KOPT-K1 (cell line): ENCODE measurements around the gene PTPRB.
"Not testable (repeated sequence)": the region's sequence is repeated elsewhere in the genome, so short reads cannot be mapped to it uniquely, and the experiment has no call there.

ENCODE experiments used
- H3K27ac ChIP-seq: fragments of 200-600 bp; sonication (generic); 2 replicates; pipeline ENCODE4 v1.5.1; 2016; ENCODE audit warnings: antibody characterized with exemption, mild to moderate bottlenecking, low read depth, low read length; ENCODE audit not compliant: poor library complexity, severe bottlenecking
- H3K36me3 ChIP-seq: fragments of 200-600 bp; sonication (generic); 2 replicates; pipeline ENCODE4 v1.5.1; 2017; ENCODE audit warnings: antibody characterized with exemption, mild to moderate bottlenecking, low read length, moderate library complexity; ENCODE audit not compliant: insufficient read depth
- H3K9me3 ChIP-seq: fragments of 200-600 bp; sonication (generic); 2 replicates; pipeline ENCODE4 v1.5.1; 2017; ENCODE audit warnings: antibody characterized with exemption, low read length, mild to moderate bottlenecking; ENCODE audit not compliant: insufficient read depth, poor library complexity, severe bottlenecking

PTPRB gene

DNA sequence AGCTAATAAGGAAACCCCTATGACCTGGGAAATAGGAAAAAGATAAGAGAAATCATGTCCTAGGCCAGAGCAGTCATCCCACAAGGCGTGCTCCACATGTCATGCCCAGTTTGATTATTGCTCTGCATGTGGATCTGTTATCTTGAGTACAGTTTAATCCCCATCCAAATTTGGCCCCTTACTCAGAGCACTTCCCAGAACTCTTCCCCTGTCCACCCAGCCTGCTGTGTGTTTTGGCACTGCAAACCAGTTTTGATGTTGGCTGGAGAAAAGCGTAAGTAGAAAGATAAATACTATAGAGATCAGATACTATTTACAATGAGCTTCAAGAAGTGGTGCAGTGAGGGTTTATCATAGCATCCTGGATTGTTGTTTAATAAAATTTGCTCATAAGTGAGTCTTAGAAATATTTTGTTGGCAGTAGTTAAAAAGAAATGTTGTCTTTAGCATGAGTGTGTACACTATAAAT, 83.8 kb downstream of the PTPRB start:
- Histone ChIP-seq H3K9me3 (no peaks in the 10 kb centered on the region), H3K27ac (no peak overlapping the region), H3K36me3 (no peaks in the 10 kb centered on the region)

DNA sequence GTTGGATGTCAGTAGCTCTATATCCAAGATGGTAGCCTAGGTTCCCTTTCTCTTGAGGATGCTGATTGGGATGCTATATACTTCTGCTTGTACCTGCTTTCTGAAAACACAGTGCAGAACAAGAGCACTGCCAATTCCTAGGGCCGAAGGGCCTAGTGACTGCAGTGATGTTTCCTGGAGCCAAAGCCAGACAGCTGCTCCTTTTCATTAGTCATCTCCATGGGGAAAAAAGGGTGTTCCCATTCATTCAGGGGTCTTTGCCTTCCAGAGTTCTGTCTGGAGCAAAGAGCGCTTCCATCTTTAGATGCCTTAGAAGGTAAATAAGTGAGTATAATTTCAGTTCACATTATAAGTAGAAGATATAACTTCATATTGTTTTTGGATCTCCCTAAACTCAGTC, 85.5 kb downstream of the PTPRB start:
- H3K9me3 ChIP-seq: no peaks in the 10 kb centered on the region
- no peak overlapping the region for H3K27ac ChIP-seq
- no peaks in the 10 kb centered on the region for H3K36me3 ChIP-seq

DNA sequence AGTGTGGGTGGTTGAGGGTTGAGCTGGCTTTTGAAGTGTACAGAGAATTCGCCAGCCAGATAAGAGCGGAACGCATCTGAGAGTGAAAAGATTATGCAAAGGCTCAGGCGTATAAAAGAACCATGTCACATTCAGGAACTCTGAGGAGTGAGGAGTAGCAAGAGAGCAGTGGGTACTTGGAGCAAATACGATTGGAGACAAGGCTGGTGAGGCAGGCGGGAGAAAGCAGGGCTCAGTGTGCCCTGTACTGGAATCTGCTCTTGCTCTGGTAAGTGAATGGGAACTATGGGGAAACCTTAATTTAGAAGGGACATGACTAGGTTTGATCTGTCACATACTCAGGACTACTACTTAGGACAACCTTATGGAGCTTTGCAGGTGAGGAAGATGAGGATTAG, 87.0 kb downstream of the PTPRB start:
- H3K27ac ChIP-seq: no peak overlapping the region
- H3K36me3 ChIP-seq: no peaks in the 10 kb centered on the region

DNA sequence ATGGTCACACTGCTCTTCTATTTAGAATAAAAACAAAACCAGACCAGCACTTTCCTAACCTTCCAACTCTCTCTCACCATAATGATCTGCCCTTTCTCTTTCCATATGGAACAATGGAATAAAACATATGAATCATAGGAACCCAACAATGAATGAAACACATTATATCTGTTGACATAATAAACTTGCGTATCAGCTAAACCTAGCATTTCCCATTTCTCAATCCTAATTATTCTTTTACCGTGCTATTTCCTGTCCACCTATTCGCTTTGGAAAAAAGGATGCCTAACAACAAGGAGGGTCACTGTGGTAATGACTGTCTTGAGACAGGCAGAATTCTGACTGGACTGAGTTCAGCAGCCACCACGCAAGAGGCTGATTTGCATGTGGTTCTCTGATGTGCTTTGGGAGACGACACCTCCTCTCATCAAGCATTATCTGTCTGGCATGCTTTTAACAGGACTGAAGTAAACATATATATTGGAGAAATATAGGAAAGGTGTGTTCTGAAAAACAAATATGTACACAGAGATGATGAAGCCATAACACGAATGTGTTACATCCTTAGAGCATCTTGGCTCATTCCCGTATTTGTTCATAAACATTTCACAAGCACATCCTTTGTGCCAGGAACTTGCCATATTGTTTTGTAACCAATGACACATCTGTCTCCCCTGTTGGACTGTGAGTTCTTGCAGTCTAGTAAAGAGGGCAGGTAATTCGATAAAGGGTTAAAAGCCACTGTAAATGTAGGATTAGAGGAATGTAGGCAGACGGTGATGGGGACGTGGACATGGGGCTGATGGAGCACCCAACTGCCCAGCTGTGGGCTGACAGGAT, 87.7 kb downstream of the PTPRB start:
- no peak overlapping the region for H3K27ac ChIP-seq
- H3K36me3 ChIP-seq: no peaks in the 10 kb centered on the region
- H3K9me3 ChIP-seq: no peaks in the 10 kb centered on the region

More for the DNA sequence above, 87.0 kb downstream of the PTPRB start:
- no peaks in the 10 kb centered on the region for H3K9me3 ChIP-seq

DNA sequence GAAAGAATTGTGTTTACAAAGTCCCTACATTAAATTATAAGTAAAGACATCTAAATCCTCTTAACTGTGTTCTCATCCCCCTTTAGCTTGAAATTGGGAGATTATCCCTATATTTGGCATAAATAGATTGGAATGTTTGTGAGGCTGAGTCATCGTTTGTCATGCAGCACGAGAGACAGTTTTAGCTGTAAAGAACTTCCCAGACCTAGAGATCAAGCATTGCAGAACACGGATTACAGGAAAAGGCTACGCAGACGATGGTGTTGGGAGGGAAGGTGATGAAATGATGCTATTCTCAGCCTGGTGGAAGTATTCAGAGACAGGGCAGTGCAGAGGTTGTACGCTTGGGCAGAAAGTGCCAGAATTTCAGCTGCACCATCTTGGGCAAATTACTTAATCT, 93.8 kb downstream of the PTPRB start:
- Histone ChIP-seq H3K9me3 (no peaks in the 10 kb centered on the region), H3K27ac (no peak overlapping the region), H3K36me3 (no peaks in the 10 kb centered on the region)

DNA sequence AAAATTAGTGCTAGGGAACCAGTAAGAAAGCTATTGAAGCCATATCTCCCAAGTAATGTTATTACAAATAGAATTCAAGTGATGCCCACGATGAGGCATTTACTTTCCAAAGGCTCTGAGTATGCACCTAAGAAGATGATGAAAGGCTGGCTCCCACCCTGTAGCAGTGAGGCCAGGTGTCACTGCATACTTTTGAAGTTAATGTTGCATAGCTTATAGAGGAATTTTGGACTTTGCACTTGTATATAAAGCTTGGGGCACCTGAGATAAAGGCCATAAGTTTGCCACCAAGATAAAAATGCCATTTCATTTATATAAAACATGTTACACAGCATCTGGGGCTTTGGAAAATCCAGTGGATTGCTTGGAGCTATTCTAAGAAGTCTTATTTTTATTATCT, 96.2 kb downstream of the PTPRB start:
- no peaks in the 10 kb centered on the region for H3K36me3 ChIP-seq
- no peaks in the 10 kb centered on the region for H3K9me3 ChIP-seq
- no peak overlapping the region for H3K27ac ChIP-seq

DNA sequence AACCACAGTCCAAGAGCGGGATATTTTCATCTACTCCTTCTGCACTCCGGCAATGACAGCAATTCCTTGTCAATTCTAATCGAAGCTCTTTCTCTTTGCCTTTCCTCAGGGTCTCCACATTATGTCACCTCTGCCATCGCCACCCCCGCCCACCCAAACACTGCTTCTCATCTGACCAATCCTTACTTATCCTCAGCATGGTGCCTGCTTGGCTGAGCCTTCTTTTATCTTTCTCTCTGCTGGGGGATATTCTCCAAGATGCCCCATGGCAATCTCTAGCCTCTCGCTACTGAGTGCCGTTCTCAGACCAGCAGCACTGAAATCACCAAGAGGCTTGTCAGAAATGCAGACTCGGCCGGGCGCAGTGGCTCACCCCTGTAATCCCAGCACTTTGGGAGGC, 100.6 kb downstream of the PTPRB start:
- Histone ChIP-seq H3K36me3 (no peaks in the 10 kb centered on the region), H3K27ac (no peak overlapping the region), H3K9me3 (no peaks in the 10 kb centered on the region)

DNA sequence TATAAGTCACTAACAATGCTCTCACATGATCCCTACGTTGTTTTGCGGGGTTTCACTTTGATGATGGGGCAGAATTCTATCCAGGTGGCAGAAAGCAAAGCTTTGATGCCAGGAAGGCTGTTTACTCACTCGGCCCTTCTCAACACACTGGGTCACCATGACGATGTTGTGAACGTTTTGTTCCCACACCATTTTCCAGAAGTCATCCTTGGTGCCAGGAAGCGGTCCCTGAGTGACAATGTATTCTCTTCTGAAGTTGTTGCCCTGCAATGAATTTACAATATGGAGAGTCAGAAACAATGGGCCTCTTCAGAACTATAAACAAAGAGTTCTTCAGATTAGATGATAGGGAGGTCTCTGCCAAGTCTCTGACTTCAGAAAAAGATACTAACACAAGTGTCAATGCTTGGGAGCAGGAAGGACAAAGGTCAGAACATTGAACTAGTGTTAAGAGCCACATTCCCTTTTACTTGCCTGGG, 101.3 kb downstream of the PTPRB start:
- no peaks in the 10 kb centered on the region for H3K36me3 ChIP-seq
- H3K27ac ChIP-seq: no peak overlapping the region
- no peaks in the 10 kb centered on the region for H3K9me3 ChIP-seq

DNA sequence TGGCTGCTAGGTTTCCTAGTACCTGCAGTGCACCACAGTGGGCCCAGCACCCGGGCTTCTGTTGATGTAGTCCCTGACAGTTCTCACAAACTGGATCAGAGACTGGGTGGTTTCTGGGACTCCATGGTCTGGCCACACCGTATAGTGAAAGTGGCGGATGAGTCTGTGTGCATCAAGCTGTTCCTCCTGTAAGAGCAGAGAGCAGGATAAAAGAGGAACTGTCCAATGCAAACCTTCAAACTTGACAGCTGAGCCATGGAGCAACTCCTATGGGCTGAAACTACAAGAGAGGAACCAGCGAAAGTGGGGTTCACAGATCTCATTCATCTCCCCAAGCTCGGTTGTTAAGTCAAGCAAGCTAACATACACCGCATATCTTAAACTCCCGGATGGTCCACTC, 102.8 kb downstream of the PTPRB start:
- Histone ChIP-seq H3K27ac (no peak overlapping the region), H3K9me3 (no peaks in the 10 kb centered on the region), H3K36me3 (no peaks in the 10 kb centered on the region)

DNA sequence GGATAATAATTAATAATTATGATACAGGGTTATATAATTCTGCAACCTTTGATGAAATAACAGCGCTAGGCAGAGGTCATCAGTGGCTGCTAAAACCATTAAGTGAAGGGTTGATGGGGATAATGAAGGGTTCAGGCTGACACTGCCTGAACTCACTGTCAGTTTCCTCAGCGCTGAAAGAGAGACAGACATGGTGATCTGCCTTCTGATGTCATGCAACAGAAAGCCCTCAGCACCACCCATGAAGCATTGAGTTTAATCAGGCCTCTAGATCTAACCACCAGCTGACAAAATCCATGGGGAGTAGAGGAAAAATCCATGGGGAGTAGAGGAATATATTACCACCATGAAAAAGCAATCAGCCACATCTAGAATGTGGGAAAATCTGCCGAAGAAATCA, 107.6 kb downstream of the PTPRB start:
- Histone ChIP-seq H3K27ac (no peak overlapping the region), H3K9me3 (no peaks in the 10 kb centered on the region), H3K36me3 (no peaks in the 10 kb centered on the region)

DNA sequence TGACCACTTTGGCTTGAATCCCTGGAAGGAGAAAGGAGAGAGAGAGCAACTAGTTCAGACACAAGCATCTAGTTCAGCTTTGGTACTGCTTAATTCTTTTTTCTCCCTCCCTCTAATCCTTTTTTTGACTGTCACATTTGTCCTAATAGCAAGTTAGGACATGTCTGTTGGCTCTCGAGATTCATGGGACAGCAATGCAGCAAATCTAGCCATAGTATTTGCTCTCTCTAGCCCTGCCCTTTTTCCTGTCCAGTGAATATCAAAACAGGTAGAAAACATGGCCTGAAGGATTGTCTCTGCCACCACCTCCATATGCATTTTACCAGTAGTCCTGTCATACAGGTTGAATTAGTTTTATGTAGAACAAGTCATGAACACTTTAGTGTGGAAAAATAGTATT, 116.4 kb downstream of the PTPRB start:
- H3K36me3 ChIP-seq: no peaks in the 10 kb centered on the region
- H3K9me3 ChIP-seq: no peaks in the 10 kb centered on the region
- no peak overlapping the region for H3K27ac ChIP-seq

DNA sequence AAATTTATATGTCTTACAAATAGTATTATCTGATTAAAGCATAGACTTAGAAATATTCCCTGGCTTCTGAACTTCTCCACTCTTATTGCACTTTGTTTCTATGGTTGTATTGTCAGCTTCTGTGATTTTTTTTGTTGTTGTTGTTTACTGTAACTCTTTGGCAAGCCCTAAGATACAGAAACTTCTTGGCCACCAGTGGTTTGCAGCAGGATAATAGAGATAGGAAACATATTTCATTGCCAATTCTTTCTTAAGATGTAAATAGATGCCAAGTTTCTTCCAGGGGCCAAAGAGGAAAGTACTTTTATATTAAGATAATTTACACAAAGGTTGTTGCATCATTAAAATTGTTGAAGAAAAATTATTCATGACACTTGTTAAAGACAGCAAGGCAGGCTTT, 123.8 kb downstream of the PTPRB start:
- H3K27ac ChIP-seq: no peak overlapping the region
- H3K9me3 ChIP-seq: peaks cover 4% of the 10 kb centered on the region

DNA sequence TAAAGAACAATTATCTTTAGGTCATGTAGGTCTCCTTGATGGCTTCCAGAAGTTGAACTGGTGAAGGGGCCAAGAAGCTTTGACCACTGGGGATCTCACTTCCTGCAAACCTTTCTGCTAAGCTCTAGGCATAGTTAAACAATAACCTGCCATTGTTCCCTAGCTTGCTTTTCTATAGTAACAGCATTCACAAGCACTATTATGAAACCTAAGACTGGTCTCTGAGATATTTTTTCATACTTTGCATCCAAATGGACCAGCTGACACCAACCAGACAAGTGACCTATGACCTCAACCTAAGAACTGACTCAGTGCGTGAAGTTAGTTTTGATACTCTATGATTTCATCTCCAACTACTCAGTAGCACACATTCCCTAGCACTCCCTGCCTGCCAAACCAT, 129.1 kb downstream of the PTPRB start:
- no peak overlapping the region for H3K27ac ChIP-seq
- H3K9me3 ChIP-seq: peaks cover 15% of the 10 kb centered on the region
- H3K36me3 ChIP-seq: no peaks in the 10 kb centered on the region

More for the DNA sequence above, 123.8 kb downstream of the PTPRB start:
- no peaks in the 10 kb centered on the region for H3K36me3 ChIP-seq

DNA sequence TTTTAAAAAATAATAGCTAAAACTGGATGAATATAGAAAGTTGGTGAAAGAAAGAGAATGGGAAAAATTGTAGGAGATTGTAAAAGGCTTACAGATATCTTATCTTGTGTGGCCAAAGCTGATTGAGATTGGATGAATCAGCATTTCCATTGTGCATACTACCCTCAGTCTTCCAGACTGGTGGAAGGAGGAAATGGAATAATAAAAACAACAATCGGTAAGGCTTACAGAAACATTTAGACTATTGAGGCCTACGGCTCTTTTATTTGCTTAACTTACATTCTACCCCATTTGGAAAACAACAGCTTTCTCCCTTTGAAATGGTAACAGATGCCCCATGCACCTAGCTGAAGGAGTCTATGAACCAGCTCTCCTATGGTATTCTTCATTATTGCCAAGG, 129.8 kb downstream of the PTPRB start:
- no peak overlapping the region for H3K27ac ChIP-seq
- peaks cover 15% of the 10 kb centered on the region for H3K9me3 ChIP-seq
- H3K36me3 ChIP-seq: no peaks in the 10 kb centered on the region

DNA sequence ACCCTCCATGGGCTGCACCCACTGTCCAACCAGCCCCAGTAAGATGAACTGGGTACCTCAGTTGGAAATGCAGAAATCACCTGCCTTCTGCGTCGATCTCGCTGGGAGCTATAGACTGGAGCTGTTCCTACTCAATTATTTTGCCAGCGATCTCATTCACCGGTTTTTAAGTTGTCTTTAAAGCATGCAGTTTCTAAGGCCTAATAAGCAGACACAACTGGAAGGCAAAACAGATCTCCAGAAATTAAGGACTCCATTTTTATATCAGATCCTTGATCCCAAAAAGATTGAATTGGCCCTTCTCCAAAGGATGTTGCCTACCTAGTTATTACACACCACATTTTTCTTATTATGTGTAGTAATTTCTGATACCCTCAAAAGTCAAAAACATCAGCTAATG, 139.7 kb downstream of the PTPRB start:
- H3K36me3 ChIP-seq: no peaks in the 10 kb centered on the region
- no peak overlapping the region for H3K27ac ChIP-seq
- H3K9me3 ChIP-seq: peaks cover 9% of the 10 kb centered on the region

DNA sequence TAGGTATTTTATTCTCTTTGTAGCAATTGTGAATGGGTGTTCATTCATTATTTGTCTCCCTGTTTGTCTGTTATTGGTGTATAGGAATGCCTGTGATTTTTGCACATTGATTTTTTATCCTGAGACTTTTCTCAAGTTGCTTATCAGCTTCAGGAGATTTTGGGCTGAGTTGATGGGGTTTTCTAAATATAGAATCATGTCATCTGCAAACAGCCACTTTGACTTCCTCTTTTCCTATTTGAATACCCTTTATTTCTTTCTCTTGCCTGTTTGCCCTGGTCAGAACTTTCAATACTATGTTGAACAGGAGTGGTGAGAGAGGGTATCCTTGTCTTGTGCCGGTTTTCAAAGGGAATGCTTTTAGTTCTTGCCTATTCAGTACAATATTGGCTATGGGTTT, 144.3 kb downstream of the PTPRB start:
- not testable (repeated sequence) for H3K36me3 ChIP-seq, H3K27ac ChIP-seq
- H3K9me3 ChIP-seq: peaks cover 16% of the 10 kb centered on the region
